HepG2 (cell line): ENCODE data around the gene ZBTB46. TPM values are rescaled to one million over a fixed set of nuclear protein-coding genes. Genes with fewer than 3 reads are reported as not detected.

Source experiments
- ARNT2 ChIP-seq: sonication (generic); formaldehyde crosslinking; IDR thresholded peaks from 2 replicates; pipeline ENCODE4 v1.8.0; 2022; ENCODE audit warnings: mild to moderate bottlenecking, low read depth, missing genetic modification reagents, moderate library complexity
- CBX5 ChIP-seq: sonication (generic); formaldehyde crosslinking; IDR thresholded peaks from 2 replicates; pipeline ENCODE4 v1.4.0; 2020; ENCODE audit warnings: missing genetic modification reagents, borderline replicate concordance
- DPF2 ChIP-seq: sonication (generic); formaldehyde crosslinking; IDR thresholded peaks from 2 replicates; pipeline ENCODE4 v1.4.0; 2020; ENCODE audit warnings: mild to moderate bottlenecking, low read depth, missing genetic modification reagents, borderline replicate concordance
- FOSL2 ChIP-seq: sonication (generic); formaldehyde crosslinking; IDR thresholded peaks from 2 replicates; pipeline ENCODE4 v1.4.0; 2020; ENCODE audit warnings: missing genetic modification reagents
- HINFP ChIP-seq: sonication (generic); formaldehyde crosslinking; IDR thresholded peaks from 2 replicates; pipeline ENCODE4 v1.4.0; 2020; ENCODE audit warnings: low read depth, mild to moderate bottlenecking, missing genetic modification reagents
- HMG20A ChIP-seq: IDR thresholded peaks from 2 replicates; pipeline ENCODE4 v1.6.1; 2016; ENCODE audit warnings: borderline replicate concordance
- KDM3A ChIP-seq: IDR thresholded peaks from 2 replicates; pipeline ENCODE4 v1.6.1; 2018; ENCODE audit warnings: low read depth, missing compliant biosample characterization
- KLF15 ChIP-seq: sonication (generic); formaldehyde crosslinking; IDR thresholded peaks from 2 replicates; pipeline ENCODE4 v1.8.1; 2023; ENCODE audit warnings: borderline replicate concordance, mild to moderate bottlenecking, inconsistent platforms, missing genetic modification reagents, mixed read lengths
- RARG ChIP-seq: sonication (generic); formaldehyde crosslinking; IDR thresholded peaks from 2 replicates; pipeline ENCODE4 v1.4.0; 2020; ENCODE audit warnings: low read depth, mild to moderate bottlenecking, missing genetic modification reagents
- RERE ChIP-seq: IDR thresholded peaks from 2 replicates; pipeline ENCODE4 v1.6.1; 2016; ENCODE audit warnings: low read depth, missing genetic modification reagents, missing compliant biosample characterization
- SYNCRIP ChIP-seq: fragments of 200-400 bp; formaldehyde crosslinking; IDR thresholded peaks from 2 replicates; pipeline ENCODE4 v1.6.1; 2018; ENCODE audit warnings: mild to moderate bottlenecking, low read depth, low read length; ENCODE audit not compliant: insufficient read depth
- TP53 ChIP-seq: sonication (generic); formaldehyde crosslinking; conservative IDR thresholded peaks from 2 replicates; pipeline ENCODE4 v1.4.0; 2020; ENCODE audit warnings: missing genetic modification reagents
- ZEB1 ChIP-seq: IDR thresholded peaks from 2 replicates; pipeline ENCODE4 v1.6.1; 2012; ENCODE audit warnings: mild to moderate bottlenecking, low read depth, inconsistent platforms; ENCODE audit not compliant: insufficient replicate concordance
- ZNF180 ChIP-seq: sonication (generic); formaldehyde crosslinking; IDR thresholded peaks from 2 replicates; pipeline ENCODE4 v1.4.0; 2020; ENCODE audit warnings: low read depth, missing genetic modification reagents, borderline replicate concordance
- ZNF230 ChIP-seq: sonication (generic); formaldehyde crosslinking; IDR thresholded peaks from 2 replicates; pipeline ENCODE4 v1.4.0; 2020; ENCODE audit warnings: mild to moderate bottlenecking, missing genetic modification reagents
- ZNF335 ChIP-seq: sonication (generic); formaldehyde crosslinking; IDR thresholded peaks from 2 replicates; pipeline ENCODE4 v1.4.0; 2020; ENCODE audit warnings: missing genetic modification reagents
- polyA plus RNA-seq, 8 experiments: library from polyadenylated mRNA; depleted of rRNA in 3 of 8; stranded (reverse) in 7 of 8; unstranded in 1 of 8; fragments of >200 nt; fragmentation: Illumina TruSeq in 4 of 8; extraction: Trizol in 4 of 8; gene quantifications; 2 replicates each; pipeline versions ENCODE4 v1.2.1 to v1.2.3, GENCODE V29; 2011 to 2016; ENCODE audit warnings: low read depth in 4 of 8, missing spikeins in 1 of 8, mixed read lengths in 1 of 8; ENCODE audit not compliant: insufficient read depth in 1 of 8
- total RNA-seq, 5 experiments: library from RNA; depleted of rRNA; stranded (reverse); fragments of >200 nt; fragmentation: Illumina TruSeq; extraction: Trizol; gene quantifications; 2 replicates each; pipeline ENCODE4 v1.2.3, GENCODE V29; 2016; ENCODE audit warnings: low read depth in 1 of 5
- TF ChIP-seq, protein P1 (sequence below): sonication (generic); formaldehyde crosslinking; IDR thresholded peaks from 2 replicates; pipeline ENCODE4 v1.4.0; 2020; ENCODE audit warnings: mild to moderate bottlenecking, missing genetic modification reagents

The ZBTB46 gene
- total and polyA plus RNA-seq, 2 of the 13 experiments (the other 11 are each of a cell fraction or from before 2014, with no cell fraction given): 1.6 to 13.5 TPM

DNA sequence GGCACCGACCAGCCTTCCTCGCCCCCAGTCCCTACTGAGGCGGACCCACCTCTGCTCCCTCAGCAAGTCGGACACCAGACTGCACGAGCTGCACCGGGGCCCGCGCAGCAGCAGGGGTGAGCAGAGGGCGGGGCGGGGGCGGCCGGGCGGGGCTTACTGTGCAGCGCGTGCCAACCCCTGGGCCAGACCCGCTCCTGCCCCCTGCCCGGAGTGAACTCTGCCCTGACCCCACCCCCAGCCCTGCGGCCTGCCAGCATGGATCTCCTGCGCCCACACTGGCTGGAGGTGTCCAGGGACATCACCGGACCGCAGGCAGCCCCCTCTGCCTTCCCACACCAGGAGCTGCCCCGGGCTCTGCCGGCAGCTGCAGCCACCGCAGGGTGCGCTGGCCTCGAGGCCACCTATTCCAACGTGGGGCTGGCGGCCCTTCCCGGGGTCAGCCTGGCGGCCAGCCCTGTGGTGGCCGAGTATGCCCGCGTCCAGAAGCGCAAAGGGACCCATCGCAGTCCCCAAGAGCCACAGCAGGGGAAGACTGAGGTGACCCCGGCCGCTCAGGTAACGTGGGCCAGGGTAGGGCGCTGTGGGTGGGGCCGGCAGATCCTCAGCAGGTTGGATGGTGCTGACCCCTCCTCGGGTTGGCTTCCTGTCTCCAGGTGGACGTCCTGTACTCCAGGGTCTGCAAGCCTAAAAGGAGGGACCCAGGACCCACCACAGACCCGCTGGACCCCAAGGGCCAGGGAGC, 92.9 kb downstream of the ZBTB46 start (continued):
- peak; percentile 70 for TF ChIP-seq ARNT2 (CRISPR knock-in tag)
- peak; percentile 83 for TF ChIP-seq ZNF335 (CRISPR knock-in tag)
- 0 out of 2 replicates have a peak, but pooled peaks have one; percentile 63 for TF ChIP-seq TP53 (CRISPR knock-in tag)
- no peak for TF ChIP-seq SYNCRIP
- TF ChIP-seq FOSL2 (CRISPR knock-in tag): peak; percentile 48
- TF ChIP-seq CBX5: peak; percentile 59; the same call in 1 of the 2 replicates
- TF ChIP-seq ZNF230 (CRISPR knock-in tag): peak; percentile 99
- no peak; the same call in 1 of the 2 replicates for TF ChIP-seq RARG (CRISPR knock-in tag)
- TF ChIP-seq, protein P1, sequence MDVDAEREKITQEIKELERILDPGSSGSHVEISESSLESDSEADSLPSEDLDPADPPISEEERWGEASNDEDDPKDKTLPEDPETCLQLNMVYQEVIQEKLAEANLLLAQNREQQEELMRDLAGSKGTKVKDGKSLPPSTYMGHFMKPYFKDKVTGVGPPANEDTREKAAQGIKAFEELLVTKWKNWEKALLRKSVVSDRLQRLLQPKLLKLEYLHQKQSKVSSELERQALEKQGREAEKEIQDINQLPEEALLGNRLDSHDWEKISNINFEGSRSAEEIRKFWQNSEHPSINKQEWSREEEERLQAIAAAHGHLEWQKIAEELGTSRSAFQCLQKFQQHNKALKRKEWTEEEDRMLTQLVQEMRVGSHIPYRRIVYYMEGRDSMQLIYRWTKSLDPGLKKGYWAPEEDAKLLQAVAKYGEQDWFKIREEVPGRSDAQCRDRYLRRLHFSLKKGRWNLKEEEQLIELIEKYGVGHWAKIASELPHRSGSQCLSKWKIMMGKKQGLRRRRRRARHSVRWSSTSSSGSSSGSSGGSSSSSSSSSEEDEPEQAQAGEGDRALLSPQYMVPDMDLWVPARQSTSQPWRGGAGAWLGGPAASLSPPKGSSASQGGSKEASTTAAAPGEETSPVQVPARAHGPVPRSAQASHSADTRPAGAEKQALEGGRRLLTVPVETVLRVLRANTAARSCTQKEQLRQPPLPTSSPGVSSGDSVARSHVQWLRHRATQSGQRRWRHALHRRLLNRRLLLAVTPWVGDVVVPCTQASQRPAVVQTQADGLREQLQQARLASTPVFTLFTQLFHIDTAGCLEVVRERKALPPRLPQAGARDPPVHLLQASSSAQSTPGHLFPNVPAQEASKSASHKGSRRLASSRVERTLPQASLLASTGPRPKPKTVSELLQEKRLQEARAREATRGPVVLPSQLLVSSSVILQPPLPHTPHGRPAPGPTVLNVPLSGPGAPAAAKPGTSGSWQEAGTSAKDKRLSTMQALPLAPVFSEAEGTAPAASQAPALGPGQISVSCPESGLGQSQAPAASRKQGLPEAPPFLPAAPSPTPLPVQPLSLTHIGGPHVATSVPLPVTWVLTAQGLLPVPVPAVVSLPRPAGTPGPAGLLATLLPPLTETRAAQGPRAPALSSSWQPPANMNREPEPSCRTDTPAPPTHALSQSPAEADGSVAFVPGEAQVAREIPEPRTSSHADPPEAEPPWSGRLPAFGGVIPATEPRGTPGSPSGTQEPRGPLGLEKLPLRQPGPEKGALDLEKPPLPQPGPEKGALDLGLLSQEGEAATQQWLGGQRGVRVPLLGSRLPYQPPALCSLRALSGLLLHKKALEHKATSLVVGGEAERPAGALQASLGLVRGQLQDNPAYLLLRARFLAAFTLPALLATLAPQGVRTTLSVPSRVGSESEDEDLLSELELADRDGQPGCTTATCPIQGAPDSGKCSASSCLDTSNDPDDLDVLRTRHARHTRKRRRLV (CRISPR knock-in tag): peak; percentile 85
- TF ChIP-seq ZNF180: peak; percentile 84; the same call in 1 of the 2 replicates
- TF ChIP-seq ZEB1: peak; percentile 13
- no peak; the same call in none of the 2 replicates for TF ChIP-seq KLF15
- peak; percentile 81 for TF ChIP-seq DPF2 (CRISPR knock-in tag)
- peak; percentile 41; the same call in 1 of the 2 replicates for TF ChIP-seq RERE (CRISPR knock-in tag)
- no peak; the same call in 1 of the 2 replicates for TF ChIP-seq KDM3A (CRISPR knock-in tag)
- TF ChIP-seq HINFP (CRISPR knock-in tag): peak; percentile 93
- no peak; the same call in 1 of the 2 replicates for TF ChIP-seq HMG20A (CRISPR knock-in tag)
